Caki2 (cell line): ENCODE data around the gene NAALADL2. TPM values are rescaled to one million over a fixed set of nuclear protein-coding genes. Genes with fewer than 3 reads are reported as not detected.
"Not testable (repeated sequence)": the region's sequence is repeated elsewhere in the genome, so short reads cannot be mapped to it uniquely, and the experiment has no call there.

Experiments used
- DNase-seq: peaks from one replicate; pipeline ENCODE4 v3.0.0-alpha.2; 2015; ENCODE audit warnings: low read depth
- in situ Hi-C: cut with HindIII; loops from 2 replicates; pipeline ENCODE4 v1.10.0; 2016; ENCODE audit warnings: low sequenced_read_pairs, low pct_unique_long_range_greater_than_20kb, mixed read lengths
- total RNA-seq: library from RNA; depleted of rRNA; stranded (reverse); fragments of >200 nt; shearing (Covaris generic); gene quantifications from 2 replicates; pipeline ENCODE4 v1.2.3, GENCODE V29; 2014; ENCODE audit warnings: low replicate concordance

Gene NAALADL2
- total RNA-seq, 1 experiment from 2014 or later: 1.3 TPM

GRCh38 chr3:175039875-175040274, 180.7 kb downstream of the NAALADL2 start:
- in situ Hi-C loops: no loop called here
- DNase-seq: no peak

GRCh38 chr3:175041369-175041768, 182.2 kb downstream of the NAALADL2 start:
- in situ Hi-C loops: no loop called here
- DNase-seq: no peak

DNA sequence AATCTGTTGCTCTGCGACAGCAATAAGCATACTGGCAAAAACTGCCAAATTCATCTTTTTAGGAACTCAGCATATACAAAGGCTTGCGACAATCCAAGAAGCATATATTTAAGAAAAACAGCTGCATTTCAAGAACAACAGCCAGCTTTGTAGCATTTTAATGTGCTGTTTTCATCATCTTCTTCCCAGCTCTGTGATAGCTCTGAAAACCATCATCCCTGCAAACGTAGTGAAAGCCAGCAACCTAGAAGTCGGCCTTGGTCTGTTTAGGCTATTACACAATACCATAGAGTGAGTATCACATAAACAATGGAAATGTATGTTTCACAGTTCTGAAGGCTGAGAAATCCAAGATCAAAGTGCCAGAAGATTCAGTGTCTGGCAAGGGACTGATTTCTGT, 187.5 kb downstream of the NAALADL2 start:
- DNase-seq: no peak
- in situ Hi-C loops: no loop called here

DNA sequence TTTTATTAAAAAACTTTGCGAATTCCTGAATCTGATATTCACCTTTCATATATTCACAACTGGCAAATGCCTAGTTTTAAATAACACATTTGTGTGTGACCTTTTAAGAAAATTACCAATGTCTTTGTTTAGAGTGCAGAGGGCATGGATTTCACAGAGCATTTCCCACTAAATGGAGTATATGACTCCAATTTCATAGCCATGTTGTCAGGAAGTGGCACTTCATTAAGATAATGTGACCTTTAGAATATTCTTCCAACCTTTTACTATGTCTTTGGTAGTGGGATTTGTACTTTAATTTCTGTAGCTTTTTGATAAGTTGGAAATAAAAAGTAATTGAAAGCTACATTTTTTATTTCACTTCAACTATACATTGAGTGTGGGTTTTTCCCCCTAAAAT, 188.7 kb downstream of the NAALADL2 start:
- in situ Hi-C loops: no loop called here
- no peak for DNase-seq

GRCh38 chr3:175057401-175057800, 198.3 kb downstream of the NAALADL2 start:
- in situ Hi-C loops: no loop called here
- DNase-seq: no peak

- in situ Hi-C loops: no loop called here
- no peak for DNase-seq
Measured at GRCh38 chr3:175059788-175060187, 200.7 kb downstream of the NAALADL2 start.

- in situ Hi-C loops: no loop called here
- no peak for DNase-seq
Measured at GRCh38 chr3:175065497-175065896, 206.4 kb downstream of the NAALADL2 start.

- no peak for DNase-seq
- in situ Hi-C loops: no loop called here
Measured at GRCh38 chr3:175066617-175067415, 207.7 kb downstream of the NAALADL2 start.

- in situ Hi-C loops: no loop called here
- no peak for DNase-seq
Measured at GRCh38 chr3:175068587-175068986, 209.5 kb downstream of the NAALADL2 start.

DNA sequence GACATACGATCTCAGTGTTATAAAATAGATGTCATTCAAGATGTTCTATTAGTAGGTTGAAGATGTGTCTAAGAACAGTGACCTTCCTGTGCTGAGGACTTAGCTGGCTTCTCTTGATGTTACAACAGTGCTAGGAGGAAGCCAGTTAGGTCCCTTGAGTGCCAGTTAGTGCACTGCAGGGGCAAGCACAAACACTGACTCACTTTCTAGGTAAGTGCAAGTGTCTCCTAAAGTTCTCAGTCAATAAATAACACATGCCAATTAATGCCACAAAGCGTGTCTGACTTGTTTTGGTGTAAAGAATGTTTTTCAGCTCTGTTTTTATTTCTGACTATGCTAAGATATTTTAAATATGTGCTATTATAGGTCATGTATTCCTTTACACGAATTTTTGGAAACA, 211.8 kb downstream of the NAALADL2 start:
- DNase-seq: no peak

GRCh38 chr3:175073219-175073905, 214.2 kb downstream of the NAALADL2 start:
- DNase-seq: no peak
- in situ Hi-C loops: no loop called here

More for the DNA sequence above, 211.8 kb downstream of the NAALADL2 start:
- in situ Hi-C loops: no loop called here

DNA sequence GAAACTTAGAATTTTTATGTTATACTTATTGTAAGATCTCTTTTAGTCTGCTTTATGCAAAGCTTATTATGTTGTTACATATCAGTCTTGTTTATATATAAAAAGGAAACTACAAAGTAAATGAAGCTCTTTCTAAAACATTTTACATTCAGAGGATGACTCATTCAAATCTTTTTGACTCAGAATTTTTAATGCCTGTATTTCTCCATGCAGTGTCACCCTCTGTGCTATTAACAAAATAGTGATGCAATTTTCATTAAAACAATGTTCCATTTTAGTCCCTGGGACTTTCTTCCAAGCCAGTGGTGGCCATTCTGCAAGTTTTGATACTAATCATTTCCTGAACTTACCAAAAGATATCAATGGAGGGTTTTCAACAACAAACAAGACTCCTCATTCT, 216.1 kb downstream of the NAALADL2 start:
- no peak for DNase-seq
- in situ Hi-C loops: no loop called here

- no peak for DNase-seq
- in situ Hi-C loops: no loop called here
Measured at GRCh38 chr3:175077216-175077615, 218.1 kb downstream of the NAALADL2 start.

GRCh38 chr3:175082631-175083030, 223.5 kb downstream of the NAALADL2 start:
- no peak for DNase-seq

DNA sequence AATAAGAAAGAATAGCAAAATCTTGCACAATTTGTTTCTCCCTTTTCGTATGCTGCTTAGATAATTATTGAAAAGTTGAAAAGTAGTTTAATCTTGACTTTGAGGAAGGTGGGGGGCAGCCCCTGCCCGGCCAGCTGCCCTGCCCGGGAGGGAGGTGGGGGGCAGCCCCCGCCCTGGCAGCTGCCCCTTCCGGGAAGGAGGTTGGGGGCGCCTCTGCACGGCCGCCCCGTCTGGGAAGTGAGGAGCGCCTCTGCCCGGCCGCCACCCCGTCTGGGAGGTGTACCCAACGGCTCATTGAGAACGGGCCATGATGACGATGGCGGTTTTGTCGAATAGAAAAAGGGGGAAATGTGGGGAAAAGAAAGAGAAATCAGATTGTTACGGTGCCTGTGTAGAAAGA, 228.0 kb downstream of the NAALADL2 start:
- DNase-seq, in situ Hi-C loops: not testable (repeated sequence)

More at GRCh38 chr3:175082631-175083030, 223.5 kb downstream of the NAALADL2 start:
- in situ Hi-C loops: no loop called here

GRCh38 chr3:175088766-175089380, 229.7 kb downstream of the NAALADL2 start:
- in situ Hi-C loops: no loop called here

GRCh38 chr3:175091426-175092114, 232.4 kb downstream of the NAALADL2 start:
- no peak for DNase-seq

More at GRCh38 chr3:175088766-175089380, 229.7 kb downstream of the NAALADL2 start:
- no peak for DNase-seq

DNA sequence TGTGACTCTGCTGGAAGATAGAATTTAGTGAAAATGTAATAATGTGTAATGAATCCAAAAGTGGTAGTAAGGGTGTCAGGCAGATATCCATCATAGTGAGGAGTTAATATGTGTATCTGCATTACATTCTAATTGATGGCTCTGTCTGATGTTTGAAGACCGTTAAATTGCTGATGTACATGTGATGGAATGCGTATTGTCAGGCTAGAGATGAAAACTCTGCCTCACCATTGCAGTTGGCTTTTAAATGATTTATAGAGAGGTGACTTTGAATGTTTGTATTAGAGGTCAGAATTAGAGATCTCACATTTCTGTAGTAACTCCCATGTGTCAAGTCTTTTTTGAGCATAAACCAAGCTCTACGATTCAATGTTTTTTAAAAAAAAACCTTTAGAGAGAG, 234.6 kb downstream of the NAALADL2 start:
- in situ Hi-C loops: no loop called here
- DNase-seq: peak; percentile 68

More at GRCh38 chr3:175091426-175092114, 232.4 kb downstream of the NAALADL2 start:
- in situ Hi-C loops: no loop called here
